HCT116 (cell line): ENCODE results near the gene LRP1. TPM values are rescaled to one million over a fixed set of nuclear protein-coding genes. Genes with fewer than 3 reads are reported as not detected.
A peak's percentile ranks its signal among the peaks of the same experiment; 100 is the strongest.

ENCODE experiments used
- ATAC-seq: fragments of 200-7000 bp; cut with Tn5 transposase; 2 replicates; pipeline ENCODE4 v1.9.1; 2020; ENCODE audit warnings: mild to moderate bottlenecking, moderate library complexity
- BruUV-seq: library from RNA; stranded (reverse); fragments of 400-500 nt; replicated peaks from 2 replicates; lab custom pipeline; 2021; lab: Mats Ljungman, UMichigan
- CTCF ChIA-PET: fragments of 300-600 bp; sonication (Branson Sonifier 250); formaldehyde crosslinking; loops from one replicate; lab custom pipeline; 2021; ENCODE audit warnings: antibody characterized with exemption; lab: Charles Lee
- POLR2A ChIA-PET: fragments of 300-600, 350-600 bp; sonication (Branson Sonifier 250); formaldehyde crosslinking; loops from one replicate; lab custom pipeline; 2021; ENCODE audit warnings: antibody characterized with exemption; lab: Charles Lee
- RAD21 ChIA-PET, 2 experiments: fragments of 300-600 bp; sonication (Branson Sonifier 250); formaldehyde crosslinking; loops; one replicate each; lab custom pipeline; 2023; ENCODE audit warnings: low total read pairs in 2 of 2; ENCODE audit not compliant: uncharacterized antibody in 2 of 2, unreplicated experiment in 2 of 2, low non-redundant PET in 1 of 2; lab: Charles Lee
- DNase-seq: peaks from one replicate; pipeline ENCODE4 v3.0.0-alpha.2; 2010; ENCODE audit warnings: low read depth, low spot score
- H2AFZ ChIP-seq: fragments of 200-600 bp; shearing (Covaris generic), sonication (generic); 2 replicates; pipeline ENCODE4 v1.6.1; 2017; ENCODE audit warnings: low read depth, mixed run types, mixed read lengths, antibody characterized with exemption, low read length; ENCODE audit not compliant: poor library complexity, severe bottlenecking
- H3K27ac ChIP-seq: 2 replicates; pipeline ENCODE4 v1.5.1; 2012; ENCODE audit warnings: low read depth, low read length
- H3K27me3 ChIP-seq: fragments of 200-600 bp; sonication (generic); 2 replicates; pipeline ENCODE4 v1.6.1; 2016; ENCODE audit warnings: mixed run types, low read length, mixed read lengths; ENCODE audit not compliant: insufficient read depth
- H3K36me3 ChIP-seq, 2 experiments: fragments of 200-500 bp in 1 of 2; fragments of 200-600 bp in 1 of 2; sonication (Bioruptor generic) in 1 of 2; sonication (generic) in 1 of 2; 2 replicates each; pipeline versions ENCODE4 v1.5.1 to v1.6.1; 2014 to 2016; ENCODE audit warnings: low read length in 2 of 2, inconsistent platforms in 1 of 2, mixed read lengths in 1 of 2, mixed run types in 1 of 2; ENCODE audit not compliant: insufficient read depth in 2 of 2, control insufficient read depth in 1 of 2
- H3K4me1 ChIP-seq, 2 experiments: fragments of 200-600 bp in 1 of 2; sonication (generic) in 1 of 2; 2 replicates each; pipeline versions ENCODE4 v1.5.1 to v1.6.1; 2012 to 2017; ENCODE audit warnings: low read length in 2 of 2, inconsistent platforms in 1 of 2, mild to moderate bottlenecking in 1 of 2, mixed read lengths in 1 of 2, mixed run types in 1 of 2, moderate library complexity in 1 of 2; ENCODE audit not compliant: insufficient read depth in 2 of 2, control insufficient read depth in 1 of 2
- H3K4me2 ChIP-seq: fragments of 200-600 bp; sonication (generic); 2 replicates; pipeline ENCODE4 v1.6.1; 2017; ENCODE audit warnings: mixed run types, low read length, mixed read lengths
- H3K4me3 ChIP-seq, 2 experiments: fragments of 200-600 bp in 1 of 2; sonication (generic) in 1 of 2; replicated peaks in 1 of 2; 2 replicates each; pipeline ENCODE4 v1.5.1; 2011 to 2016; ENCODE audit warnings: low read length in 2 of 2, control low read depth in 1 of 2, low read depth in 1 of 2, mild to moderate bottlenecking in 1 of 2, mixed read lengths in 1 of 2, mixed run types in 1 of 2
- H3K79me2 ChIP-seq: fragments of 200-600 bp; sonication (generic); 2 replicates; pipeline ENCODE4 v1.6.1; 2017; ENCODE audit warnings: mild to moderate bottlenecking, mixed run types, low read length, moderate library complexity, mixed read lengths; ENCODE audit not compliant: insufficient read depth
- H3K9ac ChIP-seq: fragments of 200-600 bp; sonication (generic); 2 replicates; pipeline ENCODE4 v1.6.1; 2016; ENCODE audit warnings: low read length, mixed read lengths
- H3K9me2 ChIP-seq: fragments of 200-600 bp; sonication (generic), shearing (Covaris generic); 2 replicates; pipeline ENCODE4 v1.6.1; 2017; ENCODE audit warnings: mixed run types, mild to moderate bottlenecking, moderate library complexity; ENCODE audit not compliant: insufficient read depth
- H3K9me3 ChIP-seq, 2 experiments: fragments of 200-500 bp in 1 of 2; fragments of 200-600 bp in 1 of 2; sonication (Bioruptor generic) in 1 of 2; sonication (generic) in 1 of 2; 2 replicates each; pipeline ENCODE4 v1.6.1; 2014 to 2017; ENCODE audit warnings: low read length in 2 of 2, mixed read lengths in 2 of 2, inconsistent platforms in 1 of 2, low read depth in 1 of 2, mild to moderate bottlenecking in 1 of 2, mixed run types in 1 of 2, moderate library complexity in 1 of 2; ENCODE audit not compliant: control insufficient read depth in 1 of 2, insufficient read depth in 1 of 2
- H4K20me1 ChIP-seq: fragments of 200-600 bp; sonication (generic), shearing (Covaris generic); 2 replicates; pipeline ENCODE4 v1.6.1; 2017; ENCODE audit warnings: mixed run types, mild to moderate bottlenecking, moderate library complexity; ENCODE audit not compliant: insufficient read depth
- CEBPB ChIP-seq: IDR thresholded peaks from 2 replicates; pipeline ENCODE4 v1.6.1; 2012; ENCODE audit warnings: low read depth
- EGR1 ChIP-seq: IDR thresholded peaks from 2 replicates; pipeline ENCODE4 v1.6.1; 2012; ENCODE audit warnings: low read depth
- EZH2phosphoT487 ChIP-seq: fragments of 200-600 bp; IDR thresholded peaks from 2 replicates; pipeline ENCODE4 v1.6.1; 2018; ENCODE audit warnings: antibody characterized with exemption, borderline replicate concordance
- FOSL1 ChIP-seq: IDR thresholded peaks from 2 replicates; pipeline ENCODE4 v1.6.1; 2012; ENCODE audit warnings: low read depth
- JUND ChIP-seq: IDR thresholded peaks from 2 replicates; pipeline ENCODE4 v1.6.1; 2012
- intact Hi-C: fragments of 100-400 bp; cut with micrococcal nuclease; formaldehyde crosslinking; loops from 2 replicates; pipeline ENCODE4 v1.10.0; 2022
- total RNA-seq: library from RNA; stranded (reverse); gene quantifications from one replicate; pipeline ENCODE4 v1.2.1, GENCODE V29; 2021; ENCODE audit not compliant: unreplicated experiment
- TF ChIP-seq, protein P1 (sequence below): IDR thresholded peaks from 2 replicates; pipeline ENCODE4 v1.6.1; 2012; ENCODE audit warnings: low read depth

Gene LRP1
- total RNA-seq, 1 experiment from 2014 or later, result 12.0 TPM

- no peak for DNase-seq
- BruUV-seq, result no TSS peak
- no peaks in the 10 kb centered on the region for H4K20me1 ChIP-seq
- no peak overlapping the region for H2AFZ ChIP-seq
- H3K36me3 ChIP-seq, result no peaks in the 10 kb centered on the region
- ChIA-PET RAD21 (interaction anchor here in 1 of 2 experiments (1.5 kb wide), 1 partner anchor 30 kb away, joined by 3 read pairs; no protein-coding TSS in a partner anchor), CTCF (interaction anchor here (1.6 to 4.6 kb wide), 3 partner anchors 14 to 30 kb away, joined by 6 to 103 read pairs (median 64); partner anchors contain the start of gene SHMT2), POLR2A (no interaction called here)
- no peaks in the 10 kb centered on the region for H3K79me2 ChIP-seq
- H3K4me1 ChIP-seq, result peaks cover 41 to 59% of the 10 kb centered on the region in 2 experiments
- no peak overlapping the region; a peak in 1 of 4 replicates for H3K4me3 ChIP-seq
- peaks cover 4% of the 10 kb centered on the region; the same call in 1 of the 2 replicates for H3K27me3 ChIP-seq
- no peak for ATAC-seq
- no peak overlapping the region for H3K9ac ChIP-seq
- H3K9me2 ChIP-seq, result no peaks in the 10 kb centered on the region
- no peak for TF ChIP-seq FOSL1
- no peak for TF ChIP-seq CEBPB
- no peak for TF ChIP-seq JUND
- no peaks in the 10 kb centered on the region for H3K9me3 ChIP-seq
- H3K4me2 ChIP-seq, result peak overlapping the region; percentile 95
- intact Hi-C loops, result loop anchor here (10.0 kb wide), 1 partner anchor 120 kb away; the partner anchor contains the start of gene LRP1
- peak overlapping the region; percentile 40 for H3K27ac ChIP-seq
Measured at GRCh38 chr12:57244312-57244696, 116.0 kb downstream of the LRP1 start.

- no peaks in the 10 kb centered on the region for H4K20me1 ChIP-seq
- DNase-seq (no peak), ATAC-seq (no peak)
- ChIA-PET RAD21 (no interaction called here), CTCF (interaction anchor here (0.8 kb wide), 1 partner anchor 212 kb away, joined by 4 read pairs; the partner anchor contains the start of gene GLI1), POLR2A (no interaction called here)
- no peak overlapping the region for H3K4me3 ChIP-seq
- H3K9me2 ChIP-seq, result no peaks in the 10 kb centered on the region
- H3K4me2 ChIP-seq, result no peak overlapping the region
- no TSS peak for BruUV-seq
- H3K27me3 ChIP-seq, result no peaks in the 10 kb centered on the region
- no peak for TF ChIP-seq EGR1
- TF ChIP-seq, protein P1, sequence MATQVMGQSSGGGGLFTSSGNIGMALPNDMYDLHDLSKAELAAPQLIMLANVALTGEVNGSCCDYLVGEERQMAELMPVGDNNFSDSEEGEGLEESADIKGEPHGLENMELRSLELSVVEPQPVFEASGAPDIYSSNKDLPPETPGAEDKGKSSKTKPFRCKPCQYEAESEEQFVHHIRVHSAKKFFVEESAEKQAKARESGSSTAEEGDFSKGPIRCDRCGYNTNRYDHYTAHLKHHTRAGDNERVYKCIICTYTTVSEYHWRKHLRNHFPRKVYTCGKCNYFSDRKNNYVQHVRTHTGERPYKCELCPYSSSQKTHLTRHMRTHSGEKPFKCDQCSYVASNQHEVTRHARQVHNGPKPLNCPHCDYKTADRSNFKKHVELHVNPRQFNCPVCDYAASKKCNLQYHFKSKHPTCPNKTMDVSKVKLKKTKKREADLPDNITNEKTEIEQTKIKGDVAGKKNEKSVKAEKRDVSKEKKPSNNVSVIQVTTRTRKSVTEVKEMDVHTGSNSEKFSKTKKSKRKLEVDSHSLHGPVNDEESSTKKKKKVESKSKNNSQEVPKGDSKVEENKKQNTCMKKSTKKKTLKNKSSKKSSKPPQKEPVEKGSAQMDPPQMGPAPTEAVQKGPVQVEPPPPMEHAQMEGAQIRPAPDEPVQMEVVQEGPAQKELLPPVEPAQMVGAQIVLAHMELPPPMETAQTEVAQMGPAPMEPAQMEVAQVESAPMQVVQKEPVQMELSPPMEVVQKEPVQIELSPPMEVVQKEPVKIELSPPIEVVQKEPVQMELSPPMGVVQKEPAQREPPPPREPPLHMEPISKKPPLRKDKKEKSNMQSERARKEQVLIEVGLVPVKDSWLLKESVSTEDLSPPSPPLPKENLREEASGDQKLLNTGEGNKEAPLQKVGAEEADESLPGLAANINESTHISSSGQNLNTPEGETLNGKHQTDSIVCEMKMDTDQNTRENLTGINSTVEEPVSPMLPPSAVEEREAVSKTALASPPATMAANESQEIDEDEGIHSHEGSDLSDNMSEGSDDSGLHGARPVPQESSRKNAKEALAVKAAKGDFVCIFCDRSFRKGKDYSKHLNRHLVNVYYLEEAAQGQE, result no peak
- no peak for TF ChIP-seq EZH2phosphoT487
- peaks cover 22 to 40% of the 10 kb centered on the region in 2 experiments for H3K4me1 ChIP-seq
- H3K9me3 ChIP-seq, result no peaks in the 10 kb centered on the region
- no peak overlapping the region for H2AFZ ChIP-seq
- H3K27ac ChIP-seq, result no peak overlapping the region
- intact Hi-C loops, result loop anchor here (10.0 kb wide), 1 partner anchor 122 kb away; the partner anchor contains the start of gene LRP1
- no peaks in the 10 kb centered on the region for H3K36me3 ChIP-seq
- H3K9ac ChIP-seq, result no peak overlapping the region
- no peaks in the 10 kb centered on the region for H3K79me2 ChIP-seq
Measured at GRCh38 chr12:57247041-57247440, 118.8 kb downstream of the LRP1 start.
